NT2/D1 (cell line): ENCODE results near the gene U2SURP.

Source experiments
- SUZ12 ChIP-seq: IDR thresholded peaks from 2 replicates; pipeline ENCODE4 v1.6.1; 2011; ENCODE audit not compliant: insufficient read length, insufficient read depth; ENCODE audit errors: extremely low read depth
- YY1 ChIP-seq: IDR thresholded peaks from 2 replicates; pipeline ENCODE4 v1.6.1; 2011; ENCODE audit not compliant: insufficient read length, insufficient read depth
- ZNF274 ChIP-seq: IDR thresholded peaks from 2 replicates; pipeline ENCODE4 v1.6.1; 2011; ENCODE audit warnings: mild to moderate bottlenecking, low read depth, low read length

DNA sequence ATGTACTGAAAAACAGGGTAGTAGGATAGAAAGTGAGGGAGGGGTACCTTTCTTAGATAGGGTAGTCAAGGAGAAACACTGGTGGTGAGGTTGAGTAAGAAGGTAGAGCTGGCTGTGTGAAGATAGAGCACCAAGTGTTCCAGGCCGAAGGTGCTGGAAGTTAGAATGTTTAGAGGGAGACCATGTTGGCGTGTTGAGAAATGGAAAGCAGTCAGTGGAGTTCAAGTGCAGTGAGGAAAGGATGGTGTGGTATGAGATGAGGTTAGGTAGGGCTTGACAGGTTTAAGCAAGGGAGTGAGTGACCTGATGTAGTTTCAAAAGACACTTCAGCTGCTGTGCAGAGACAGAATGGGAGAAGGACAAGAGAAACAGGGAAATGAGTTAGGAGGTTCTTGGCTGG lies 64.0 kb downstream of the U2SURP start:
- no peak for TF ChIP-seq ZNF274
- no peak for TF ChIP-seq YY1
- no peak for TF ChIP-seq SUZ12
